Esophagus muscularis mucosa (tissue), 4 donors: ENCODE results near the gene RAF1.

ENCODE experiments used
- CTCF ChIP-seq, 3 experiments: fragments of 200-600 bp in 2 of 3; fragments of 450-650 bp in 1 of 3; sonication (generic) in 2 of 3; IDR thresholded peaks; one replicate each; pipeline ENCODE4 v1.5.1; 2017 to 2019; ENCODE audit warnings: antibody characterized with exemption in 3 of 3, mild to moderate bottlenecking in 2 of 3, moderate library complexity in 1 of 3
- EP300 ChIP-seq: sonication (generic); formaldehyde crosslinking; IDR thresholded peaks from one replicate; pipeline ENCODE4 v1.6.1; 2017; ENCODE audit warnings: antibody characterized with exemption
- POLR2AphosphoS5 ChIP-seq, 2 donors: sonication (generic); formaldehyde crosslinking; IDR thresholded peaks; one replicate each; pipeline ENCODE4 v1.6.1; 2017; ENCODE audit warnings: antibody characterized with exemption in 2 of 2

DNA sequence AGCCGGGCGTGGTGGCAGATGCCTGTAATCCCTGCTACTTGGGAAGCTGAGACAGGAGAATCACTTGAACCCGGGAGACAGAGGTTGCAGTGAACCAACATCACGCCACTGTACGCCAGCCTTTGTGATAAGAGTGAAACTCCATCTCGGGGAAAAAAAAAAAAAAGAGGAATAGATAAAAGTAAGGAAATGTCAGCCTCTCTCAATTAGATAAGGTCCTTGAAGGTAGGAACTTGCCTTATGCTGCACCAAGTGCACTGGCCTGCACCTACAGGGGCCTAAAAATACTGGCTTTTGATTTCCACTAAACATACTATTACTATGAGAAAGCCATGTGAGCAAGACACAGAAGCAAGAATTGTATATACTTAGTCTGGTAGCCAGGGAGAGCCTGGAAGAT, 7.1 kb downstream of the RAF1 start:
- TF ChIP-seq CTCF (IDR thresholded peaks at IDR 0.05) (no peak), POLR2AphosphoS5 (IDR thresholded peaks at IDR 0.05) (no peak), EP300 (no peak)
